GM18870 (cell line): ENCODE measurements around the gene B3GALT2.
"Not testable (repeated sequence)": the region's sequence is repeated elsewhere in the genome, so short reads cannot be mapped to it uniquely, and the experiment has no call there.

Experiments used
- ATAC-seq: cut with Tn5 transposase; IDR thresholded peaks from one replicate; pipeline ENCODE4 v1.9.1; 2021; ENCODE audit warnings: moderate library complexity; ENCODE audit not compliant: unreplicated experiment

Gene B3GALT2, protein sequence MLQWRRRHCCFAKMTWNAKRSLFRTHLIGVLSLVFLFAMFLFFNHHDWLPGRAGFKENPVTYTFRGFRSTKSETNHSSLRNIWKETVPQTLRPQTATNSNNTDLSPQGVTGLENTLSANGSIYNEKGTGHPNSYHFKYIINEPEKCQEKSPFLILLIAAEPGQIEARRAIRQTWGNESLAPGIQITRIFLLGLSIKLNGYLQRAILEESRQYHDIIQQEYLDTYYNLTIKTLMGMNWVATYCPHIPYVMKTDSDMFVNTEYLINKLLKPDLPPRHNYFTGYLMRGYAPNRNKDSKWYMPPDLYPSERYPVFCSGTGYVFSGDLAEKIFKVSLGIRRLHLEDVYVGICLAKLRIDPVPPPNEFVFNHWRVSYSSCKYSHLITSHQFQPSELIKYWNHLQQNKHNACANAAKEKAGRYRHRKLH

DNA sequence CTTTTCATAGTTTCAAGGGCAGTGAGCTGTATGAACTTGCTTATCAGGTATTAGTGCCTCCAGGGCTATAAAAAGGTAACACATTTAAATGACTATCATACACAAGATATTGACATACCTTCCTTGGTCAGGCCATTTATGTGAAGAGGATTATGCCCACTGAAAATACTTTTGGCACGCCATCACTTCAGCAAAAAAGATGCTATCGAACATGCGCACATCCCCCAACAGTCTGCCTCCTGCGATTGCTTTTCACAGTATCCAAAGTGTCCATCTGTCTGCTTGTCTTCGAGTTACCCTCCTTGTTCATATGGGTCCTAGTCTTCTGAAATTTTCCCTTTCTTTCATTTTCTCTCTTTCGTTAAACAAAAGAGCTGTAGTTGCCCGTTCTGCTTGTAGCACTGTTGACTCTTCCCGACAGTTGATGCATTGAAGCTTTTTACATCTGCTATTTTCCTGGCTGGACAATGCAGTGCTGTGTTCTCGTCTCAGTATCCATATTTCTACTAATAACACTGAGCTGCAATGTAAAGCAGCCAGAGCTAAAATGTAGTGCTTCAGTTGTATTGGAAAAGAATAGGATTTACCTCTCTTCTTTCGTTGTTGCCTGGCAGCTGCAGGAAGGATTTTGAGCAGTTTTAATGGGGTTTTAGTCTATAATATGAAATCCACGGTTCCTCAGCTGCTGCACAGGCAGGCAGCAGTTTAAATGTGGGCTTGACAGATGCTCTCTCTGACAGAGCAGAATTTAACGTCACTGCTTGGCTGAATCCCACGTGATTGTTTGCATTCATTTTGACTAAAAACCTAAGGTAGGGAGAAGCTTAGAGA is at the start of gene B3GALT2:
TSS of gene B3GALT2 (minus strand) at position 713 of the 831 bp plus-strand sequence. CDS start 5,051 bp downstream, outside the sequence.
- peak; percentile 41 for ATAC-seq

DNA sequence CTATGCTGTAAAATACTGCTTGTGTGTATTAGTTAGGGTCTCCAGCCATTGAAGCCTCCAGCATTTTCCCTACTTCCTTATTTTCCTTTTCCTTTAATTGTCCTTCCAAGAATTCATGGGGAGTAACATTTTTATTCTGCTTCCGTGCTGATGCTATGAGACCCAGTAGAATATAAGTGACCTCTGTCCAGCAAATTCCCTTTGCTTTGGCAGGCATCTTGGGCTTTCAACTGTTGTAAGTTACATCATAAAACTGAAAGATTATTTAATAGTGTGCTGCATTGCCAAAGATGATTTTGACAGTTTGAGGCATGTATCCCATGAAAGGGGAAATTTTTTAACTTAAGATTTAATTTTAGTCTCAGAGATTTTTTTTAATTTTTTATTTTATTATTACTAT is 48.1 kb upstream of the B3GALT2 start:
- ATAC-seq: no peak

GRCh38 chr1:193231146-193231545 is 44.7 kb upstream of the B3GALT2 start:
- ATAC-seq: not testable (repeated sequence)

- no peak for ATAC-seq
Observed at GRCh38 chr1:193229136-193229535, 42.7 kb upstream of the B3GALT2 start.

GRCh38 chr1:193222056-193222615 is 35.7 kb upstream of the B3GALT2 start:
- no peak for ATAC-seq

GRCh38 chr1:193221651-193222050 is 35.2 kb upstream of the B3GALT2 start:
- ATAC-seq: no peak

DNA sequence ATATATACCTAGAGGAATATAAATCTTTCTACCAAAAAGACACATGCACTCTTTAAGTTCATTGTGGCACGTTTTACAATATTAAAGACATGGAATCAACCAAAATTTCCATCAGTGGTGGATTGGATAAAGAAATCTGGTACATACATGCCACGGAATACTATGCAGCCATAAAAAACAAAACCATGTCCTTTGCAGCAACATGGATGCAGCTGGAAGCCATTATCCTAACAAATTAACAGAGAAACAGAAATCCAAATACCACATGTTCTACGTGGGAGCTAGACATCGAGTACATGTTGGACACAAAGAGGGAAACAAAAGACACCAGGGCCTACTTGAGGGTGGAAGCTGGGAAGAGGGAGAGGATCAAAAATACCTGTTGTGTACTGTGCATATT is 33.0 kb upstream of the B3GALT2 start:
- no peak for ATAC-seq

GRCh38 chr1:193216920-193217319 is 30.5 kb upstream of the B3GALT2 start:
- ATAC-seq: no peak

DNA sequence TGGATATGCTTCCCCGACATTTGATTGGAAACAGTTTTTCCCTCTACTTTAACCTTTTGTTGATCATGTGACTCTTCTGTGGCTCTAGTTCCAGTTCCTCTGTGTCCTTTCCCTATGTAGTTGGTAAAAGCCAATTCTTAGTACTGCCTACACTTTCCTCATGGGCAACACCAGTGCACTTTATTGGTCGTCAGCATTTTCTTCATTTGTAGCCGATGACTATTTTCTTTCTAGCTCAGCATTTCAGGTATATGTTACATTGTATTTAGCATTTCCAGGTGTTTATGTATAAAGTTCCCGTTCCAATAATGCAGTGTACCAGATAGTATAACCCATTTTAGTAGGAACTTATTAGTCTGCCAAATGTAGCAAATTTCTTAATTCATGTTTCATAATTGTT is 27.6 kb upstream of the B3GALT2 start:
- ATAC-seq: no peak

DNA sequence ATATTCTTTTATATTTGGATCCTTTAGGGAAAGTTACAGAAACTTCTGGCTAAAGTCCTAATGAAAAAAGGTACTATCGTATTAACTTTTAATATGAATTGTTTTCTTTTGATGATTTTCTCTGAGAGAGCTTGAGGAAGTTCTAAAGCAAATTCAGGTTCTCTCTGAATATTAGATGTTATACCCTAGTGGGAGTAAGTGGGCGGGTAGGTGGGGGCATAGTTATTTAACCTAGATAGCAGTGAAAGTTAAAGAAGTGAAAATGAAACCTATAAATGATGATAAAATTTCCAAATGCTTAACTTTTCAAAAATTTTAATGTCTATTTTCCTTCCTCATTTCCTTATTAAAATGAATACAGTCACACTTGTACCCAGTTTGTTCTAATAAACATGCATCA is 26.2 kb upstream of the B3GALT2 start:
- ATAC-seq: no peak

- ATAC-seq: peak; percentile 84
Observed at GRCh38 chr1:193211539-193211938, 25.1 kb upstream of the B3GALT2 start.

DNA sequence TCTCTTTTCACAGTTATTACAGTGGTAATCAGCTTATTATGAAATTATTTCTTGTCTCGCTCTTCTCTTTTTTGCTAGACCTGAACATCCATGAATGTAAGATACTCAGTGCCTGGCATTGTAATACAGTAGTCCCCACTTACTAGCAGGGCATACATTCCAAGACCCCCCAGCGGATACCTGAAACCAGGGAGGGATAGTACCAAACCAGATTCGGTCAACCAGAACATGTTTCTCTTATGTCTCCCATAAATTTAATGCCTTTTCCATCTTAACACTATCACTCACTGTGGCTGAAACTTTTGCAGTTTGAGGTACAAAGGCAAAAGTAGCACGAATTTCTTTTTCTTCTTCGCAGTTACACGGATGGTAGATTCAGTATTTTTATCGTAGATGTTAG is 24.6 kb upstream of the B3GALT2 start:
- no peak for ATAC-seq

- no peak for ATAC-seq
Observed at GRCh38 chr1:193201021-193201420, 14.6 kb upstream of the B3GALT2 start.

DNA sequence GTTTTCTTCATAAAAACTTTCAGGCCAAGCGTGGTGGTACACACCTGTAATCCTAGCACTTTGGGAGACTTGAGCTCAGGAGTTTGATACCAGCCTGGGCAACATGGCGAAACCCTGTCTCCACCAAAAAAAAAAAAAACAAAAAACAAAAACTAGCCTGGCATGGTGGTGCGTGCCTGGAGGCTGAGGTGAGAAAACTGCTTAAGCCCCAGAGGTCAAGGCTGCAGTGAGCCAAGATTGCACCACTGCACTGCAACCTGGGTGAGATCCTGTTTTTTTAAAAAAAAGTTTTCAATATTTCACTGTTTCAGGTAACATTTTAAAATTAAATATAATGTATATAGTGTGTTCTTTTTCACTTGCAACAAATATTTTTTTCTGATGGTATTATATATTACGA is 13.5 kb upstream of the B3GALT2 start:
- no peak for ATAC-seq

- no peak for ATAC-seq
Observed at GRCh38 chr1:193192586-193192985, 6.2 kb upstream of the B3GALT2 start.

DNA sequence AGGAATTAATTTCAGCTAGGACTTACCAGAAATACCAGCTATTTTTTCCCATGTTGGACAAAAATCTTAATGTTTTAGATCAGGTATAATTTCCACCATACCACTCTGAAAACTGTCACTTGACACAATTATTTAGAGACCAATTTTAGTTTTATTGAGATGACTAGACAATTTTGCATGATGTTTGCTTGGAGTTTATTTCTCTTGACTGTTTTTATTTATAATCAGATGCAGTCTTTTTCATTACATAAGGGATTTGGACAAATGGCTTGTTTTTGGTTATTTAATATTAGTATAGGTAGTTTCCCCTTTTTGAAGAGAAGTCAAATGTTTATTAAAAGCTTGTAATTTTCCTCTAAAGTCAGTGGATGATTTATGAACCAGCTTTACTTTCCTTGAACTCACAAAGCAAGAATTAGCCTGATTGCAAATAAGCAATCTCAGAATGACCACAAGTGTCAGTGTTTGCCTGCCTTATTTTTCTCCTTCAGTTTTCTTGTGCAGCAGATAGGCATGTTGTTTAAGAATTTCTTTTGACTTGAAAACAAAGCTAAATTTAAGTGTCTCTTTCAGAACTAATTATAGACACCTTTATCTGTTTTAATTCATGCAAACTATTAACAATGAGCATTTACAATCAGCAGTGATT is 3.8 kb upstream of the B3GALT2 start:
- no peak for ATAC-seq

- no peak for ATAC-seq
Observed at GRCh38 chr1:193189442-193190095, 3.2 kb upstream of the B3GALT2 start.

DNA sequence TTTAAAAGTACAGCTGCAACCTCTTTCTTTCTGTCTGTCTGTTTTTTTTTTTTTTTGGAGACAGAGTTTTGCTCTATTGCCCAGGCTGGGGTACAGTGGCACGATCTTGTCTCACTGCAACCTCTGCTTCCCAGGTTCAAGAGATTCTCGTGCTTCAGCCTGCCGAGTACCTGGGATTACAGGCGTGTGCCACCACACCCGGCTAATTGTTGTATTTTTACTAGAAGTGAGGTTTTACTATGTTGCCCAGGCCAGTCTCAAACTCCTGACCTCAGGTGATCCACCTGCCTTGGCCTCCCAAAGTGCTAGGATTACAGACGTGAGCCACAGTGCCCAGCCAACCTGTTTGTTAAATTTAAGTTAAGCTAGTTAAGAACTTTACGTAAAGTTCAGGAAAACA is 2.5 kb upstream of the B3GALT2 start:
- ATAC-seq: not testable (repeated sequence)

GRCh38 chr1:193187114-193187513 is 701 bp upstream of the B3GALT2 start:
- no peak for ATAC-seq

- no peak for ATAC-seq
Observed at GRCh38 chr1:193185211-193185610, 1.2 kb downstream of the B3GALT2 start.

DNA sequence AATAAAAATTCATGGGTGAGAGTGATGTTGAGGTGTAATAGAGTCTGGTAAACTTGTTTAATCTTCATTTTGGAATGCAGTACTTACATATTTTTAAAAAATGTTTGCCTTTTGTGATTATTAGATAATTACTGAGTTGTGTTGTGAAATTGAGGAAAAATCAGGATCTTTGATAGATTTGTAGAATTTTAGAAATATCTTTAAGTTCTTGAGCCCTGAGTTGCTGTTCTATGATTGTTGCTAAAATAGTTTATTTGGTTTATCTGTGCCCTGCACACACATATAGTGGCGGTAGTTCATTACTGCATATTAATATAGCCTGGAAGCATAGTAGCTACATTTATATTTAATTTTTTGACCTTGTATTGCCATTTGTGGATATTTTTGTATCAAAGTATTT is 1.6 kb downstream of the B3GALT2 start:
- ATAC-seq: no peak
